Putamen (tissue), 1 donor: ENCODE measurements around the gene NLE1.
"Not testable (repeated sequence)": the region's sequence is repeated elsewhere in the genome, so short reads cannot be mapped to it uniquely, and the experiment has no call there.

Source experiments
- DNase-seq: peaks from one replicate; pipeline ENCODE4 v3.0.0-alpha.2; 2016; ENCODE audit warnings: low spot score

NLE1 gene

DNA sequence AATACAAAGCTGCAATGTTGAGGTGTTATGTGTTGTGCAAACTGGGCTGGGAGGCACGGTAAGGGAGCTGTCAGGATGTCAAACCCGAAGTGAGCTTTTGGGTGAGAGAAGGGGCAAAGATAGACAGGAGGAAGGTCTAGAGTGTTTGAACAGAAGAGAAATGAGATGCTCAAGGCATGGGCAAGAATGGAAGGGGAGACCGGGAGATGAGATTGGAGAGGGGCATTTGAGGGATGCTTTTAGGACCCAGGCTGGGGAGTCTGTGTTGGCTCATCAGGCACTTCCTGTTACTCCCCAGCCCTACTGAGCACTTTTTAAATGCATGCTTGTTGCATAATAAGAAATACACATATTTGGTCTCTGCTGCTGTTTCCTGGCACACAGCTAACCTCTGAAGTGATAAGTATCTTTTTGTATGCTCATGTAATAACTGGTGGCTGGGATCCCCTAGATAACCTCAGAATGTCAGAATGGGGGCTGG lies 19.2 kb upstream of the NLE1 start:
- no peak for DNase-seq

DNA sequence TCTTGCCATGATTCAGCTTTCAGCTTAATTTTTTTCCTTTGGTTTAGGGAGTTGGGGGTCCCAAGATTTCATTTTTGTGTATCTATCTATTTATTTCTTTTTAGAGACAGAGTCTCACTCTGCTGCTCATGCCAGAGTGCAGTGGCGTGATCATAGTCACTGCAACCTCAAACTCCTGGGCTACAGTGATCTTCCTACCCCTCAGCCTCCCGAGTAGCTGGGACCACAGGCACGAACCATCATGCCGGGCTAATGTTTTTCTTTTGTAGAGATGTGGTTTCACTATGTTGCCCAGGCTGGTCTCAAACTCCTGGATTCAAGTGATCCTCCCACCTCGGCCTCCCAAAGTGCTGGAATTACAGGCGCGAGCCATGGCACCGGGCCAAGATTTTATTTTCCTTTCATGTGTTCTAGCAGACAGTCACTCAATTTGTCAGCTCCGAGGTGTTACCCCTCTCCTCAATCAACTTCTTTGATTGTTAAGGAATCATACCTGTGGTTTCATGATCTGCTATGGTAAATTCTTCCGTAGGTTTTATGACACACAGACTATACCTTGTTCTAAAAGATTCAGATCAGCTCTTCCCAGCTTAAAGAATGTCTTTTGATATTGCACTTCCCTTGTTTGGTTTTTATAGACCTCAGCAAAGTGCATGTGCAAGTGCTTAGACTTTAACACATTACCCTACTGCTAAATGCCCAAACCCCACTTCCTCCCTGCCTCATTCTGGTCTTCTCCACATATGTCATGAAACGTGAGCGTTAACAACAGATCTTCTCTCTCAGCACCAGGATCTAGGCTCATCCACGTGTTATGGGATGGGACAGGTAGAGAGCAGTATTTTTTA lies 18.5 kb upstream of the NLE1 start:
- DNase-seq = no peak

- DNase-seq = no peak
Measured at GRCh38 chr17:35159940-35160339, 17.8 kb upstream of the NLE1 start.

DNA sequence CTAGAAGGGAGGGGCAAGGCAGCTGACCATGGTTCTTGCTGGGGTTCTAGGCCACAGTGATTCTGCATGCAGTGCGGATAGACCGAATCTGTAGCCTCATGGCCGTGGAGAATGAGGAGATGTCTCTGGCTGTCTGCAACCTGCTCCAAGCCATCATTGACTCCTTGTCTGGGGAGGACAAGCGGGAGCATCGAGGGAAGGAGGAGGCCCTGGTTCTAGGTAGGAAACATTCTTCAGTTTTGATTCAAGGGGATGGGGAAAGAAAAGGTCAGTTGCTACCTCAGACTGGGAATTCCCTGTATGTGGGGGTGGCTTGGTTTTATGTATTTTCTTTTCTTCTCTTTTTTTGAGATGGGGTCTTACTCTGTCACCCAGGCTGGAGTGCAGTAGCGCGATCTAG lies 13.1 kb upstream of the NLE1 start:
- DNase-seq = no peak

DNA sequence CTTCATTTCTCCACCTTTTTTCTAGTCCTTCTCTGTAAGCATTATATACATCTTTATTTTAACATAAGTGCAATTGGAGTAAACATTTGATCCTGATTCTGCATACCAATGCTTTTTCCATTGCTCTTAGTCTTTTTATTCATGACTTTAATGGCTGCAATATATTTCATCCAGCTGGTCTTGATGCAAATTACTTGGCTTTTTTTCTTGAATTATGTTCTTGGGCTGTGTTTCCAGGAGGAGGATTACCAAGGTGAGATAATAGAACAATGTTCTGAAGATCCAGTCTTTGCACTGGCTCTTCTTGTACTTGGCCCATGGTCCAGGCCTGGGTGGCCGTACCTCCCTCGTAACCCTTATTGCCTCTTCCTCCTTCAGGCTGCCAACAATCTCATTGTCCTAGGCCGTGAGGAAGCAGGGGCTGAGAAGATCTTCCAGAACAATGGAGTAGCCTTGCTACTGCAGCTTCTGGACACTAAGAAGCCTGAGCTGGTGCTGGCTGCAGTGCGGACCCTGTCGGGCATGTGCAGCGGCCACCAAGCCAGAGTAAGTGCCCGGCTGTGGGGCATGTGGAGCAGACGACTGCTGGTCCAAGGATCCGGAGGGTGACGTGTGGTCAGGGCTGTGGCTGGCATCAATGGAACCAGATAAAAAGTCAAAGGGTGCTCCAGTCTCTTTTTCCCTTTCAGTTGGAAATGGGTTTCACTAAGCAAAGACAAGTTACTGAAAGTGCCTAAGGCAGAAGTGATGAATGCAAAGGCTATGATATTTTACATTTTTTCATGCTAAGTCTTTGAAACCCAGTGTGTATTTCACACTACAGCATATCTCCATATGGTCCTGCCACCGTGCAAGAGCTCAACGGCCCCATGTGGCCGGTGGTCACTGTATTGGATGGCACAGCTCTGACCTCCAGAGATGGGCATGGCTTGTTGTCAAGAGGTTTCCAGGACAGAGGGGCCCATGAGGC lies 12.4 kb upstream of the NLE1 start:
- no peak for DNase-seq

- DNase-seq = no peak
Measured at GRCh38 chr17:35152421-35153140, 10.5 kb upstream of the NLE1 start.

DNA sequence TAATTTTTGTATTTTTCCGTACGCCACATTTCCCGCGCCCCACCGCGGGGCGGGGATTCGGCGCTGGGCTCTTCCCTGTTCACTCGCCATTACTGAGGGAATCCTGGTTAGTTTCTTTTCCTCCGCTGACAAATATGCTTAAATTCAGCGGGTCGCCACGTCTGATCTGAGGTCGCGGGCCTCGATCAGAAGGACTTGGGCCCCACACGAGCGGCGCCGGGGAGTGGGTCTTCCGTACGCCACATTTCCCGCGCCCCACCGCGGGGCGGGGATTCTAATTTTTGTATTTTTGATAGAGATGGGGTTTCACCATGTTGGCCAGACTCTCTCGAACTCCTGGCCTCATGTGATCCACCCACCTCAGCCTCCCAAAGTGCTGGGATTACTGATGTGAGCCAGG lies 9.0 kb upstream of the NLE1 start:
- not testable (repeated sequence) for DNase-seq

GRCh38 chr17:35149941-35150340 lies 7.8 kb upstream of the NLE1 start:
- no peak for DNase-seq

- no peak for DNase-seq
Measured at GRCh38 chr17:35148144-35148543, 6.0 kb upstream of the NLE1 start.

DNA sequence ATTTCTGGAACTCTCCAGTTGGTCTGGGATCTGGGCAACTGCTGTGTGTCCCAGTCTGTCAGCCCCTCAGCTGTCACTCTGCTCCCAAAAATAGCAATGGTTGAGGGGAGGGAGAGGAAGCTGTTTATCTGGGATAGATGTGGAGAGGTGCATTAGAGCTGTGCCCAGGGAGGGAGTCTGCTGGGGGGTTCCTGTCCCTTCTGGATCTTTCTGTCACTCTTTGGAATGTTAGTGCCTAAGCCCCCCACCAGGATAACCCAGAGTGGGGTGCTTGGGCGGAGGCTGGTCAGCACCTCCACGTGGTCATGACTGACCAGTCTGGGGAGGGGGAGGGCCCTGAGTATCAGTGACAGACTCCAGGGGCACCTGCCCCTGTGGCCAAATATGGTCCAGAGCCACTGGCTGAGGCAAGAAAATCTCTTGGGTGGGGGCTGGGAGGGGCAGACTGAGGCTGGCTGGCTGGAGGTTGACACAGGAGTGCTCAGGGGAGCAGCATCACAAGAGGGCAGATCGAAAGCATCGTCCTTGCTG lies 5.3 kb upstream of the NLE1 start, which contains the start of gene UNC45B:
TSS of gene UNC45B (plus strand) at position 443 of the 531 bp plus-strand sequence. CDS start 447 bp downstream, outside the sequence.
- DNase-seq = no peak

DNA sequence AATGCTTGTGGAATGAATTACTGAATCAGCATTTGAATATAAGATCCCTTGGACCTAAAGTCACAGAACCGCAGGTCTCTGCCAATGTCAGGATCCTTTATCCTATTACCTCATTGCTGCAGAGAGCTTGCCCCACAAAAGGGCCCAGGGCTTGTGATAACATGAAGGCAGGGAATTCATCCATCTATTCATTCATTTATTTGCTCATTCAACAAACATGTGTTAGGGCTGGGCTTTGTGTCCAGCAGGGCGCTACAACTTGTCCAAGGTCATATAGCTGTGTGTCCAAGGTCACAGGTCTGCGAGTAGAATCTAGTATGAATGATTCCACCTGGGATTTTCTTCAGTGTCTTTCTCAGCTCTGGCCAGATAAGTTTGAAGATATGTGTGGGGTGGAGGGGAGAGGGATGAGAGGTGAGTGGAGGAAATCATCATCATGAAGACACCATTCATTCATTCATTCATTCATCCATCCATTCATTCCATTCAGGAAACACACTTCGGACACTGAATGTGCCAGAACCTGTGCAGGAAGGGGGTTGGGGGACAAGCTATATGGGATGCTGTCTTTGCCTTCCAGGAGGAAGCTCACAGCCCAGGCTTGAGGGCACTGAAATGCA lies 4.2 kb upstream of the NLE1 start:
- DNase-seq = no peak

DNA sequence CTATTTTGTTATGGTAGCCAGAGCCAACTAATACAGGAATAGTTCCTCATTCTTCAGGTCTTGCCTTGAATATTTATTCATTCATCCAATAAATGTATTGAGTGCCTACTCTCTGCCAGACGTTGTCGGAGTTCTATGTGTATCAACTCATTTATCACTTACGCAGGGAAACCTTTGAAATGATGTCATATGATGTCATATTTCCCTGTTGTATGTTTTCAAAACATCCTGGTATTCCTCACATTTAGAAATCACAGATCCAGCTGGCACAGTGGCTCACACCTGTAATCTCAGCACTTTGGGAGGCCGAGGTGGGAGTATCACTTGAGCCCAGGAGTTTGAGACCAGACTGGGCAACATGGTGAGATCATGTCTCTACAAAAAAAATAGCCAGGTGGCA lies 2.7 kb upstream of the NLE1 start:
- DNase-seq = no peak

- no peak for DNase-seq
Measured at GRCh38 chr17:35142467-35142796, 329 bp upstream of the NLE1 start.

DNA sequence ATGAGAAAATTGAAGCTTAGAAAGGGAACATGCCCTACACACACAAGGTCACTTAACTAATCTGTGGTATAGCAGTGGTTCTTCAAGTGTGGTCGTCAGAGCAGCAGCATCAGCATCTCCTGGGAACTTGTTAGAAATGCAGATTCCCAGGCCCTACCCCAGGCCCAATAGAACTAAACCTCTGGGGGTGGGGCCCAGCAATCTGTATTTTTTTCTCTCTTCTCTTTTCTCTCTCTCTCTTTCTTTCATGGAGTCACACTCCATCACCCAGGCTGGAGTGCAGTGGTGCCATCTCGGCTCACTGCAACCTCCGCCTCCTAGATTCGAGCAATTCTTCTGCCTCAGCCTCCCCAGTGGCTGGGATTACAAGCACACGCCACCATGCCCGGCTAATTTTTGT lies 3.9 kb downstream of the NLE1 start:
- DNase-seq = no peak

DNA sequence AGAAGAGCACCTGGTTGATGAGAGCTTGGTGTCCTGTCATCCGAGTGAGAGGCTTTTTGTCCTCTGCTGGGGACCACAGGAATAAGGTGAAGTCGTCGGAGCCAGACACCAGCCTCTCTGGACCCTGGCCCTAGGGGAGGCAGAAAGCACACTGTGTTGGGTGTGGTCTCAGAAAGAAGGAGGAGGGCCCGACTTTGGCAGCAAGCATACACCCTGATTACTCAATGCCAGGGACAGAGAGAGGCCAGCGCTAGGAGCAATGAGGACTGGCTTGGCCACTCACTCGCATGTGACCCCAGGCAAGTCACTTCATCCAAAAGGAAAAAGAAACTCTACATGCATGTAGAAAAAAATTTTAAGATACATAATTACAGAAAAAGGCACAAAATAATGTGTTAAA lies 6.8 kb downstream of the NLE1 start:
- no peak for DNase-seq

DNA sequence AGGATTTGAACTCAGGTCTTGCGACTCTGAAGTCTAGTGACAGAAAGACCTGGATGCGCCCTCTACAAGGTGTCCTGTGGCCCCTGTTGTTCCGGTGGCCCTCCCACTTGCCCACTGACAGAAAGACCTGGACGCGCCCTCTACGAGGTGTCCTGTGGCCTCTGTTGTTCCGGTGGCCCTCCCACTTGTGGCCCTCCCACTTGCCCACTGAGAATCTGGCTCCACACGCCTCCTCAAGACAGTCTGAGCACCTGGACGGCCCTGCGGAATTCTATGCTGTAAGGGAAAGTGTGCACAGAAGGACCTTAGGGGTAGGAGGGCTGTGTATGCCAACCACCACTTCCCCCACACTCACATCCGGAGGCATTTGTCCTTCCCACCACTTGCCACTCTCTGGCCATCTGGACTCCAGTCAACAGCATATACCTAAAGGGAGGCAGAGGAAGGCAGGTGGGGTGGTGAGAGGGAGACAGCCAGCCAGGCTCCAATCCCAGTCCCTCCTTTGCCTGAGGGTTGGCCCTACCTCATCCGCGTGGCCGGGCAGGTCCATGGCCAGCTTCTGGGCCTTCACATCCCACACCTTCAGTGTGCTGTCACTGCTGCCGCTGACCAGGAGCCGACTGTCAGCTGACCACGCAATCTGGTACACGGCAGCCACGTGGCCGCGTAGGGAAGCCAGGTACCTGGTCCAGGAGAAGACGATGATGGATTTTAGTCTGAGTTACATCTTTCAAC lies 9.1 kb downstream of the NLE1 start:
- no peak for DNase-seq

- DNase-seq = no peak
Measured at GRCh38 chr17:35132099-35132498, 10.0 kb downstream of the NLE1 start.

- DNase-seq = no peak
Measured at GRCh38 chr17:35130392-35130791, 11.7 kb downstream of the NLE1 start.

DNA sequence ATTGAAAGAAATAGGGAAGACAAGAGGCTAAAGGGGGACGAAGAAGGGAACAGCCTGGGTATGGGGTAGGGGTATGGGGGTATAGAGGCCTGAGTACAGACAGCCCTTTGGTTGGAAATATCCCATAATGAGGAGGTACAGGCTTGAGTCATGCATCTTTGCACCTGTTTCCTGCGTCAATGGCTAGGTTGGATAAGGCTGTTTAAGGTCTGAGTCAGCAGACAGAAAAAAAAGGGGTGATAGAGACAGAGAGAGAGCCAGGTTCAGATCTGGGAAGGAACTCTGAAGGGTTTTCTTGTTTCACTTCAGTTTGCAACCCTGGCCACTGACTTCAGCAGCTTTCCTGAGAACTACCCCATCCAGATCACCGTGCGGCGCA lies 12.1 kb downstream of the NLE1 start:
- no peak for DNase-seq

DNA sequence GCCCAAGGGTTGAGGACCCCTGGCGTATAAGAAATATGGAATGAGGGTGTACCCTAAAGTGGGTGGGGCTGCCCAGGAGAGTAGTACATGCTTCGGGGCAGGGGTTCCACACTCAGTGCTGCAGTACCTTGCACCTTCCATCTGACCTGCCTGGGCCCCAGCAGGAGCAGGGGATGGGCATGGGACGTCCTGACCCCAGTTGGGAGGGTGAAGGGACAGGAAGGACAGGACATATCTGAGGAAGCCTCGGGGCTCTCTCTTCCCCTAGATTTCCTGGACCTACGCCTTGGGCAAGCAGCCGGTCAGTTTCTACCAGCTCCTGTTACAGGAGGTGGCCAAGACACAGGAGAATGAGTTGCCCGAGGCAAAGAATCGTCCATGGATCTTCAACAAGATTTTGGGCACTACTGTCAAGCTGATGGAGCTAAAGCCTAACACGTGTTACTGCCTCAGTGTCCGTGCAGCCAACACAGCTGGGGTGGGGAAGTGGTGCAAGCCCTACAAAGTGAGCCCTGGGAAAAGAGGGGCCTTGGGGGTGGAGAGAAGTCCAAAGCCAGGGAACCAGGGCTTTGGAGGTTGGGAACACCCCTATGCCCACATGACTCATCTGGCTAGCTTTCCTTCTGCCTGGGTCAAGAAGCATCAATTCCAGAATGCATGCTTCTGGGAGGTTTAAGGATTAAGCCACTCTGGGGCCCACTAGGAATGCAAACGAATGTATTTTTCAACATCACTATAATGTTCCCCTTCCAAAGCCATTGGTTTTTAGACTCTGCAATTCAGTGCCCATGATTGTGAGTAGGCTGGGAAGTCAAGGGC lies 12.7 kb downstream of the NLE1 start:
- no peak for DNase-seq
